K562 (cell line): Measurements from ENCODE around the gene CLEC2B. TPM values are rescaled to one million over a fixed set of nuclear protein-coding genes. Genes with fewer than 3 reads are reported as not detected.
A peak's percentile ranks its signal among the peaks of the same experiment; 100 is the strongest.

Experiments
- ATAC-seq: fragments of 200-7000 bp; cut with Tn5 transposase; 3 replicates; pipeline ENCODE4 v1.9.1; 2020; ENCODE audit warnings: moderate library complexity
- BruUV-seq: library from RNA; stranded (reverse); fragments of 400-500 nt; replicated peaks from 2 replicates; lab custom pipeline; 2021; lab: Mats Ljungman, UMichigan
- CTCF ChIA-PET: fragments of 300-600 bp; formaldehyde crosslinking; extraction: SDS; loops from one replicate; lab custom pipeline; 2021; ENCODE audit warnings: low intra/inter-chr PET ratio; lab: Yijun Ruan, JAX
- POLR2A ChIA-PET: fragments of 300-600, 350-650 bp; sonication (Branson Sonifier 250); formaldehyde crosslinking; extraction: SDS; loops from one replicate; lab custom pipeline; 2021; ENCODE audit warnings: antibody characterized with exemption, inconsistent platforms; lab: Yijun Ruan, JAX
- DNase-seq, 4 experiments: peaks; one replicate each; pipeline versions ENCODE4 v3.0.0 to v3.0.0-alpha.2; 2011 to 2018; ENCODE audit warnings: low spot score in 3 of 4, mixed read lengths in 3 of 4; ENCODE audit errors: extremely low read depth in 1 of 4
- FAIRE-seq: peaks from 2 replicates; lab custom pipeline; 2011; peaks lifted over from hg19 to GRCh38; lab: Jason Lieb, UNC
- H2AFZ ChIP-seq: 2 replicates; pipeline ENCODE4 v1.6.0; 2011; ENCODE audit warnings: low read depth, low read length, control low read depth, inconsistent platforms
- H3K27ac ChIP-seq: fragments of 200-600 bp; 3 replicates; pipeline ENCODE4 v1.8.0; 2011; ENCODE audit warnings: low read depth, mild to moderate bottlenecking, control low read depth, inconsistent platforms, low read length, moderate library complexity, mixed read lengths; ENCODE audit errors: extremely low read depth
- H3K27me3 ChIP-seq, 2 experiments: fragments of 300-600 bp in 1 of 2; 2 replicates in 1 of 2; 3 replicates in 1 of 2; pipeline versions ENCODE4 v1.6.0 to v1.8.0; 2011; ENCODE audit warnings: inconsistent platforms in 2 of 2, low read length in 2 of 2, mild to moderate bottlenecking in 1 of 2, mixed read lengths in 1 of 2, moderate library complexity in 1 of 2; ENCODE audit not compliant: control insufficient read depth in 2 of 2, insufficient read depth in 2 of 2
- H3K36me3 ChIP-seq: fragments of 300-600 bp; 3 replicates; pipeline ENCODE4 v1.8.0; 2011; ENCODE audit warnings: mild to moderate bottlenecking, low read length, inconsistent platforms; ENCODE audit not compliant: control insufficient read depth, insufficient read depth
- H3K4me1 ChIP-seq, 2 experiments: fragments of 200-600 bp in 1 of 2; replicated peaks in 1 of 2; 2 replicates in 1 of 2; 3 replicates in 1 of 2; pipeline versions ENCODE4 v1.5.1 to v1.8.0; 2011; ENCODE audit warnings: inconsistent platforms in 2 of 2, low read length in 2 of 2, mild to moderate bottlenecking in 1 of 2, mixed read lengths in 1 of 2, moderate library complexity in 1 of 2; ENCODE audit not compliant: control insufficient read depth in 2 of 2, insufficient read depth in 2 of 2
- H3K4me2 ChIP-seq: 2 replicates; pipeline ENCODE4 v1.6.1; 2011; ENCODE audit warnings: low read length, control low read depth, inconsistent platforms, mixed read lengths; ENCODE audit not compliant: insufficient read depth
- H3K4me3 ChIP-seq: fragments of 200-600 bp; sonication (generic), shearing (Covaris generic); 2 replicates; pipeline ENCODE4 v1.5.1; 2016; ENCODE audit warnings: control low read depth, inconsistent platforms
- H3K79me2 ChIP-seq: fragments of 200-600 bp; 3 replicates; pipeline ENCODE4 v1.8.0; 2011; ENCODE audit warnings: low read length, inconsistent platforms; ENCODE audit not compliant: control insufficient read depth, insufficient read depth
- H3K9ac ChIP-seq, 2 experiments: 2 replicates each; pipeline versions ENCODE4 v1.6.0 to v1.6.1; 2011; ENCODE audit warnings: low read depth in 2 of 2, low read length in 2 of 2, control low read depth in 1 of 2, inconsistent platforms in 1 of 2, mild to moderate bottlenecking in 1 of 2, mixed read lengths in 1 of 2; ENCODE audit not compliant: insufficient read depth in 1 of 2
- H3K9me1 ChIP-seq: one replicate; pipeline ENCODE4 v1.6.0; 2011; ENCODE audit warnings: inconsistent platforms, mild to moderate bottlenecking, low read length, moderate library complexity; ENCODE audit not compliant: control insufficient read depth, insufficient read depth
- H3K9me3 ChIP-seq: replicated peaks from 2 replicates; pipeline ENCODE4 v1.5.1; 2011; ENCODE audit warnings: low read depth, low read length, inconsistent platforms; ENCODE audit not compliant: control insufficient read depth, insufficient read depth
- H4K20me1 ChIP-seq: replicated peaks from 2 replicates; pipeline ENCODE4 v1.6.1; 2011; ENCODE audit warnings: low read length, inconsistent platforms, mixed read lengths; ENCODE audit not compliant: control insufficient read depth, insufficient read depth
- CBX3 ChIP-seq, 2 experiments: IDR thresholded peaks; 1 replicate in 1 of 2; 2 replicates in 1 of 2; pipeline ENCODE4 v1.6.1; 2012; ENCODE audit warnings: inconsistent platforms in 2 of 2, low read length in 2 of 2, borderline replicate concordance in 1 of 2, control low read depth in 1 of 2
- CBX5 ChIP-seq: IDR thresholded peaks from 2 replicates; pipeline ENCODE4 v1.6.1; 2014; ENCODE audit warnings: low read depth, borderline replicate concordance
- TRIM28 ChIP-seq: fragments of 450-650 bp; IDR thresholded peaks from 2 replicates; pipeline ENCODE4 v1.6.1; 2017
- ZNF695 ChIP-seq: fragments of 450-650 bp; formaldehyde crosslinking; IDR thresholded peaks from 2 replicates; pipeline ENCODE4 v1.4.0; 2020; ENCODE audit warnings: mild to moderate bottlenecking, moderate library complexity
- WGBS: fragments of 100-300 bp; shearing (Covaris generic); methylation state at CpG from one replicate; pipeline ENCODE4 v1.1.6; 2016; ENCODE audit warnings: low coverage, mixed read lengths; ENCODE audit not compliant: insufficient coverage; ENCODE audit errors: missing lambda C conversion rate; 5-methylcytosine and 5-hydroxymethylcytosine counted together
- in situ Hi-C: fragments of 300-500 bp; cut with MboI; formaldehyde crosslinking; loops from 4 replicates; pipeline ENCODE4 v1.15.0; 2018; ENCODE audit warnings: inconsistent platforms, mixed read lengths
- intact Hi-C: fragments of 100-400 bp; cut with micrococcal nuclease; formaldehyde crosslinking; loops from 2 replicates; pipeline ENCODE4 v1.14.2; 2022
- polyA plus RNA-seq, 8 experiments: library from polyadenylated mRNA; depleted of rRNA in 4 of 8; stranded (reverse) in 5 of 8; unstranded in 3 of 8; fragments of >200 nt; fragmentation: Nextera tagmentation in 2 of 8; fragmentation: Illumina TruSeq in 1 of 8; extraction: Ambion mirVana in 2 of 8; extraction: Trizol in 1 of 8; gene quantifications; 2 replicates each; pipeline versions ENCODE4 v1.2.1 to v1.2.3, GENCODE V29; 2011 to 2014; ENCODE audit warnings: inconsistent platforms in 1 of 8, missing spikeins in 1 of 8
- total RNA-seq, 7 experiments: library from RNA; depleted of rRNA in 6 of 7; stranded (reverse); fragments of >200 nt in 6 of 7; fragmentation: Illumina TruSeq in 2 of 7; extraction: Trizol in 2 of 7; gene quantifications; 2 replicates each; pipeline versions ENCODE4 v1.2.1 to v1.2.3, GENCODE V29; 2011 to 2021; ENCODE audit warnings: low replicate concordance in 1 of 7
- TF ChIP-seq, protein P1 (sequence below): fragments of 450-650 bp; IDR thresholded peaks from 2 replicates; pipeline ENCODE4 v1.6.1; 2018; ENCODE audit warnings: mild to moderate bottlenecking, low read depth; ENCODE audit not compliant: partially characterized antibody
- TF ChIP-seq, protein P2 (sequence below): fragments of 250-450 bp; sonication (Bioruptor Pico); IDR thresholded peaks from 2 replicates; pipeline ENCODE4 v1.5.0; 2020; ENCODE audit warnings: mild to moderate bottlenecking, borderline replicate concordance

CLEC2B gene
- total and polyA plus RNA-seq, 9 of the 15 experiments (the other 6 are each of a cell fraction or from before 2014, with no cell fraction given): 1.3 to 5.9 (median 2.9) TPM

DNA sequence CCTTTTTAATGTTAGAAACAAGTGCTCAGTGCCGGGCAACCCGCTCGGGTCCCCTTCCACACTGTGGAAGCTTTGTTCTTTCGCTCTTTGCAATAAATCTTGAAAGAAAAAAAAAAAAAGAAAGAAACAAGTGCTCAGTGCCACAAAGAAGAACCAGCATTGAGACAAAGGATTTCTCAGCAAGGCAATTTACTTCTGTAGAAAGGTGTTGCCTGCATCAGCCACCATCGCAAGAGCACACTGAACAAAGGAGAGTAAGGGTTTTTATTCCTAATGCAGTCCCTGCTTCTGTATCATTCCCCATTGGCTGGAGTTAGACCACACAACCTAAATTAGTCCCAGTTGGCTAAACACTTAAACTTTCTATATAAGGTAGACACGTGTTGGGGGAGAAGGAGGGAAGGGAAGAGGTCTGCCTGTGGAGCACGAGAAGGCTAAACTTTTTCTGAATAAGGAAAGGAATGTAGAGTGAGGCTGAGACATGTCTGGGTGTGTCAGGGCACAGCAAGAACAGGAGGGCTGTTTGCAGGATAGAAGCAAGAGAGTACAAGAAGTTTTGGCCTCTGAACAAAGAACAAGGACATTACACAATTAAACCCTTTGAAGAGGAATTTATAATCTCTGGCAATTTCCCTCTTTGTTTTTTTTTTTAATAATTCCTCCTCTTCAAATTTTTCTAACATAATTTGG is 33.5 kb upstream of the CLEC2B start:
- Histone ChIP-seq H3K4me1 (no peaks in the 10 kb centered on the region; a peak in 2 of 5 replicates), H3K9ac (no peak overlapping the region), H3K79me2 (no peaks in the 10 kb centered on the region), H2AFZ (no peak overlapping the region), H3K27ac (no peak overlapping the region), H3K4me2 (no peak overlapping the region), H3K4me3 (no peak overlapping the region), H3K9me3 (0 out of 2 replicates have a peak, but pooled peaks cover 2% of the 10 kb centered on the region), H3K27me3 (no peaks in the 10 kb centered on the region), H3K9me1 (no peaks in the 10 kb centered on the region), H3K36me3 (no peaks in the 10 kb centered on the region), H4K20me1 (no peaks in the 10 kb centered on the region)
- POLR2A ChIA-PET: no interaction called here
- in situ Hi-C loops: no loop called here
- CTCF ChIA-PET: no interaction called here
- no peak for DNase-seq
- 58% methylated on average over 1 of the region's 7 CpGs for WGBS
- intact Hi-C loops: no loop called here
- no peak for FAIRE-seq
- ATAC-seq: no peak
- BruUV-seq: no TSS peak
- no peak for TF ChIP-seq ZNF695 (CRISPR knock-in tag)
- peak; percentile 68; the same call in 1 of the 2 replicates for TF ChIP-seq TRIM28
- peak in 1 of 2 experiments; percentile 95; a peak in 2 of 3 replicates for TF ChIP-seq CBX3 (IDR thresholded peaks at IDR 0.05; ENCODE audit: borderline replicate concordance in 1 of 2, low read length in 2 of 2)
- peak; percentile 88; the same call in 1 of the 2 replicates for TF ChIP-seq CBX5
- TF ChIP-seq, protein P1, sequence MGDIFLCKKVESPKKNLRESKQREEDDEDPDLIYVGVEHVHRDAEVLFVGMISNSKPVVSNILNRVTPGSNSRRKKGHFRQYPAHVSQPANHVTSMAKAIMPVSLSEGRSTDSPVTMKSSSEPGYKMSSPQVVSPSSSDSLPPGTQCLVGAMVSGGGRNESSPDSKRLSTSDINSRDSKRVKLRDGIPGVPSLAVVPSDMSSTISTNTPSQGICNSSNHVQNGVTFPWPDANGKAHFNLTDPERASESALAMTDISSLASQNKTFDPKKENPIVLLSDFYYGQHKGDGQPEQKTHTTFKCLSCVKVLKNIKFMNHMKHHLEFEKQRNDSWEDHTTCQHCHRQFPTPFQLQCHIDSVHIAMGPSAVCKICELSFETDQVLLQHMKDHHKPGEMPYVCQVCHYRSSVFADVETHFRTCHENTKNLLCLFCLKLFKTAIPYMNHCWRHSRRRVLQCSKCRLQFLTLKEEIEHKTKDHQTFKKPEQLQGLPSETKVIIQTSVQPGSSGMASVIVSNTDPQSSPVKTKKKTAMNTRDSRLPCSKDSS: peak; percentile 65
- TF ChIP-seq, protein P2, sequence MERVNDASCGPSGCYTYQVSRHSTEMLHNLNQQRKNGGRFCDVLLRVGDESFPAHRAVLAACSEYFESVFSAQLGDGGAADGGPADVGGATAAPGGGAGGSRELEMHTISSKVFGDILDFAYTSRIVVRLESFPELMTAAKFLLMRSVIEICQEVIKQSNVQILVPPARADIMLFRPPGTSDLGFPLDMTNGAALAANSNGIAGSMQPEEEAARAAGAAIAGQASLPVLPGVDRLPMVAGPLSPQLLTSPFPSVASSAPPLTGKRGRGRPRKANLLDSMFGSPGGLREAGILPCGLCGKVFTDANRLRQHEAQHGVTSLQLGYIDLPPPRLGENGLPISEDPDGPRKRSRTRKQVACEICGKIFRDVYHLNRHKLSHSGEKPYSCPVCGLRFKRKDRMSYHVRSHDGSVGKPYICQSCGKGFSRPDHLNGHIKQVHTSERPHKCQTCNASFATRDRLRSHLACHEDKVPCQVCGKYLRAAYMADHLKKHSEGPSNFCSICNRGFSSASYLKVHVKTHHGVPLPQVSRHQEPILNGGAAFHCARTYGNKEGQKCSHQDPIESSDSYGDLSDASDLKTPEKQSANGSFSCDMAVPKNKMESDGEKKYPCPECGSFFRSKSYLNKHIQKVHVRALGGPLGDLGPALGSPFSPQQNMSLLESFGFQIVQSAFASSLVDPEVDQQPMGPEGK (CRISPR knock-in tag): no peak
